CD4-positive, alpha-beta T cell (primary cell): ENCODE results near the gene NGF. TPM values are rescaled to one million over a fixed set of nuclear protein-coding genes. Genes with fewer than 3 reads are reported as not detected.
A peak's percentile ranks its signal among the peaks of the same experiment; 100 is the strongest.

Experiments used
- ATAC-seq: fragments of 200-7000 bp; cut with Tn5 transposase; one replicate; pipeline ENCODE4 v1.10.0; 2022; ENCODE audit warnings: mild to moderate bottlenecking; ENCODE audit not compliant: poor library complexity
- CTCF ChIA-PET: fragments of 350-600 bp; sonication (Branson Sonifier 250); formaldehyde crosslinking; loops from one replicate; lab custom pipeline; 2021; ENCODE audit warnings: antibody characterized with exemption, inconsistent platforms; lab: Charles Lee
- POLR2A ChIA-PET: fragments of 350-600 bp; sonication (Branson Sonifier 250); formaldehyde crosslinking; loops from one replicate; lab custom pipeline; 2021; ENCODE audit warnings: antibody characterized with exemption, inconsistent platforms; lab: Charles Lee
- DNase-seq, 14 experiments: peaks; one replicate each; pipeline ENCODE4 v3.0.0-alpha.2; 2013 to 2020; ENCODE audit warnings: mixed read lengths in 2 of 14
- H3K27ac ChIP-seq, 2 donors: one replicate each; pipeline versions ENCODE4 v1.5.1 to v1.7.0; 2013; ENCODE audit warnings: low read length in 2 of 2, low read depth in 1 of 2, mild to moderate bottlenecking in 1 of 2
- H3K27me3 ChIP-seq, 2 experiments: 1 replicate in 1 of 2; 2 replicates in 1 of 2; pipeline versions ENCODE4 v1.6.1 to v1.7.0; 2013; ENCODE audit warnings: low read length in 2 of 2, control low read depth in 1 of 2, mild to moderate bottlenecking in 1 of 2, moderate library complexity in 1 of 2; ENCODE audit not compliant: insufficient read depth in 2 of 2, control insufficient read depth in 1 of 2
- H3K36me3 ChIP-seq: one replicate; pipeline ENCODE4 v1.6.1; 2013; ENCODE audit warnings: low read length, control low read depth; ENCODE audit not compliant: insufficient read depth
- H3K4me1 ChIP-seq: one replicate; pipeline ENCODE4 v1.6.1; 2013; ENCODE audit warnings: low read length, control low read depth; ENCODE audit not compliant: insufficient read depth
- H3K4me3 ChIP-seq: one replicate; pipeline ENCODE4 v1.5.1; 2013; ENCODE audit warnings: mild to moderate bottlenecking, low read length, moderate library complexity
- H3K9me3 ChIP-seq, 2 experiments: 1 replicate in 1 of 2; 2 replicates in 1 of 2; pipeline versions ENCODE4 v1.6.1 to v1.7.0; 2013; ENCODE audit warnings: low read length in 2 of 2, mild to moderate bottlenecking in 2 of 2, control low read depth in 1 of 2, moderate library complexity in 1 of 2; ENCODE audit not compliant: control insufficient read depth in 1 of 2, insufficient read depth in 1 of 2
- H3K27ac Mint-ChIP-seq: one replicate; pipeline ENCODE4 v1.8.0; 2020; ENCODE audit warnings: mixed read lengths
- H3K27me3 Mint-ChIP-seq: one replicate; pipeline ENCODE4 v1.8.0; 2021; ENCODE audit warnings: mixed read lengths
- H3K36me3 Mint-ChIP-seq: one replicate; pipeline ENCODE4 v1.8.0; 2021; ENCODE audit warnings: low read depth, mixed read lengths
- H3K4me1 Mint-ChIP-seq: one replicate; pipeline ENCODE4 v1.8.0; 2021; ENCODE audit warnings: low read depth, mixed read lengths
- H3K4me3 Mint-ChIP-seq: one replicate; pipeline ENCODE4 v1.8.0; 2020; ENCODE audit warnings: mild to moderate bottlenecking, mixed read lengths
- H3K9me3 Mint-ChIP-seq: one replicate; pipeline ENCODE4 v1.8.0; 2020; ENCODE audit warnings: mixed read lengths
- CTCF ChIP-seq: fragments of 200-600 bp; IDR thresholded peaks from one replicate; pipeline ENCODE4 v1.8.0; 2022; ENCODE audit warnings: antibody characterized with exemption, mild to moderate bottlenecking
- intact Hi-C, 2 experiments: fragments of 100-400 bp; cut with DNase I in 1 of 2; cut with micrococcal nuclease in 1 of 2; formaldehyde crosslinking; loops; one replicate each; pipeline versions ENCODE4 v1.15.1 to v1.9.0; 2023 to 2025; cut with DNase I, micrococcal nuclease
- total RNA-seq, 174 experiments: library from RNA in 2 of 174; stranded (reverse) in 2 of 174; gene quantifications; one replicate each; pipeline ENCODE4 v1.2.3 and lab custom pipeline; 2021 to 2026

The NGF gene
- total RNA-seq, 2 experiments from 2014 or later: not detected

- intact Hi-C loops: no loop called here
- ATAC-seq: no peak
- CTCF ChIA-PET: no interaction called here
These were observed 39.4 kb upstream of the NGF start for GRCh38 chr1:115377411-115377810.

GRCh38 chr1:115374598-115374997, 36.5 kb upstream of the NGF start:
- H3K27me3 Mint-ChIP-seq: peaks cover 4% of the 10 kb centered on the region
- H3K27me3 ChIP-seq: no peaks in the 10 kb centered on the region
- H3K36me3 Mint-ChIP-seq: no peaks in the 10 kb centered on the region
- no peaks in the 10 kb centered on the region for H3K9me3 ChIP-seq
- no peaks in the 10 kb centered on the region for H3K36me3 ChIP-seq
- DNase-seq: no peak
- no peak overlapping the region for H3K27ac Mint-ChIP-seq
- intact Hi-C loops: no loop called here
- H3K27ac ChIP-seq: no peak overlapping the region
- ATAC-seq: no peak
- H3K9me3 Mint-ChIP-seq: peaks cover 4% of the 10 kb centered on the region
- H3K4me1 Mint-ChIP-seq: no peaks in the 10 kb centered on the region
- CTCF ChIA-PET: no interaction called here
- no peaks in the 10 kb centered on the region for H3K4me1 ChIP-seq
- H3K4me3 ChIP-seq: no peak overlapping the region
- no peak for TF ChIP-seq CTCF
- no peak overlapping the region for H3K4me3 Mint-ChIP-seq
- POLR2A ChIA-PET: no interaction called here

More at GRCh38 chr1:115377411-115377810, 39.4 kb upstream of the NGF start:
- no peak overlapping the region for H3K4me3 ChIP-seq
- TF ChIP-seq CTCF: no peak
- Mint-ChIP-seq H3K27me3 (peaks cover 8% of the 10 kb centered on the region), H3K27ac (no peak overlapping the region), H3K4me1 (no peaks in the 10 kb centered on the region), H3K9me3 (peaks cover 4% of the 10 kb centered on the region), H3K36me3 (no peaks in the 10 kb centered on the region), H3K4me3 (no peak overlapping the region)
- POLR2A ChIA-PET: no interaction called here
- DNase-seq: no peak
- no peak overlapping the region for H3K27ac ChIP-seq
- no peaks in the 10 kb centered on the region for H3K36me3 ChIP-seq
- no peaks in the 10 kb centered on the region for H3K9me3 ChIP-seq
- H3K27me3 ChIP-seq: no peaks in the 10 kb centered on the region
- no peaks in the 10 kb centered on the region for H3K4me1 ChIP-seq

- DNase-seq (peak in 2 of 14 experiments; percentile 3 to 16), ATAC-seq (no peak)
- no peaks in the 10 kb centered on the region for H3K9me3 ChIP-seq
- no peaks in the 10 kb centered on the region for H3K36me3 ChIP-seq
- no peaks in the 10 kb centered on the region for H3K27me3 ChIP-seq
- POLR2A ChIA-PET: no interaction called here
- TF ChIP-seq CTCF: no peak
- intact Hi-C loops: no loop called here
- no peaks in the 10 kb centered on the region for H3K4me1 Mint-ChIP-seq
- H3K27me3 Mint-ChIP-seq: peaks cover under 1% of the 10 kb centered on the region
- CTCF ChIA-PET: no interaction called here
- H3K27ac Mint-ChIP-seq: no peak overlapping the region
- no peak overlapping the region for H3K4me3 ChIP-seq
- no peak overlapping the region for H3K27ac ChIP-seq
- no peak overlapping the region for H3K4me3 Mint-ChIP-seq
- H3K9me3 Mint-ChIP-seq: peaks cover 1% of the 10 kb centered on the region
- no peaks in the 10 kb centered on the region for H3K4me1 ChIP-seq
- no peaks in the 10 kb centered on the region for H3K36me3 Mint-ChIP-seq
These were observed 35.3 kb upstream of the NGF start for GRCh38 chr1:115373305-115373704.
